Measurements from ENCODE around the gene VANGL1.

Gene VANGL1

GRCh38 chr1:115609021-115609420, 32.7 kb upstream of the VANGL1 start:
- Histone ChIP-seq H2AFZ (ENCODE audit: low read depth, low read length) (no peak overlapping the region), H3K4ac (ENCODE audit: low read depth in 1 of 2, low read length in 2 of 2) (no peak overlapping the region), H3K9ac (ENCODE audit: low read length) (no peak overlapping the region), H3K36me3 (ENCODE audit: control insufficient read depth in 1 of 2, insufficient read depth in 2 of 2, low read depth in 1 of 2, low read length in 2 of 2) (no peaks in the 10 kb centered on the region), H2BK15ac (ENCODE audit: low read depth, poor library complexity, severe bottlenecking) (no peak overlapping the region), H4K91ac (ENCODE audit: low read length) (no peak overlapping the region), H3K4me2 (ENCODE audit: low read length, poor library complexity, severe bottlenecking) (no peak overlapping the region), H2BK12ac (ENCODE audit: low read length in 2 of 2) (no peak overlapping the region), H3K4me1 (ENCODE audit: control insufficient read depth, insufficient read depth, low read depth, low read length) (no peaks in the 10 kb centered on the region), H3K27ac (ENCODE audit: low read length, poor library complexity, severe bottlenecking) (no peak overlapping the region), H3K18ac (ENCODE audit: low read depth in 1 of 2, low read length in 2 of 2) (no peak overlapping the region), H3K4me3 (ENCODE audit: insufficient read depth in 1 of 2, low read depth in 1 of 2, low read length in 2 of 2) (no peak overlapping the region), H3K23ac (ENCODE audit: low read length in 2 of 2) (no peak overlapping the region), H4K8ac (ENCODE audit: low read length) (no peak overlapping the region), H3K14ac (ENCODE audit: low read length in 2 of 2) (no peak overlapping the region), H2BK120ac (ENCODE audit: low read depth, low read length) (no peak overlapping the region), H2BK5ac (ENCODE audit: low read depth, low read length, poor library complexity, severe bottlenecking) (no peak overlapping the region), H3K79me1 (replicated peaks; ENCODE audit: low read length, poor library complexity, severe bottlenecking) (no peaks in the 10 kb centered on the region), H3K9me3 (ENCODE audit: control insufficient read depth, low read length) (peaks cover 8% of the 10 kb centered on the region), H3K27me3 (ENCODE audit: control insufficient read depth in 1 of 2, insufficient read depth in 1 of 2, low read length in 2 of 2) (peaks cover 17 to 22% of the 10 kb centered on the region in 2 experiments), H2AK5ac (ENCODE audit: low read length, severe bottlenecking) (no peak overlapping the region)
- WGBS, result 77% methylated on average over 1 of the region's 1 CpG
- no peak for DNase-seq

GRCh38 chr1:115613767-115614166, 28.0 kb upstream of the VANGL1 start:
- Histone ChIP-seq H4K91ac (ENCODE audit: low read length) (no peak overlapping the region), H3K4ac (ENCODE audit: low read depth in 1 of 2, low read length in 2 of 2) (no peak overlapping the region), H3K27ac (ENCODE audit: low read length, poor library complexity, severe bottlenecking) (no peak overlapping the region), H3K18ac (ENCODE audit: low read depth in 1 of 2, low read length in 2 of 2) (no peak overlapping the region), H3K36me3 (ENCODE audit: control insufficient read depth in 1 of 2, insufficient read depth in 2 of 2, low read depth in 1 of 2, low read length in 2 of 2) (no peaks in the 10 kb centered on the region), H3K4me1 (ENCODE audit: control insufficient read depth, insufficient read depth, low read depth, low read length) (no peaks in the 10 kb centered on the region), H3K23ac (ENCODE audit: low read length in 2 of 2) (no peak overlapping the region), H3K79me1 (replicated peaks; ENCODE audit: low read length, poor library complexity, severe bottlenecking) (no peaks in the 10 kb centered on the region), H2AFZ (ENCODE audit: low read depth, low read length) (no peak overlapping the region), H2BK5ac (ENCODE audit: low read depth, low read length, poor library complexity, severe bottlenecking) (no peak overlapping the region), H4K8ac (ENCODE audit: low read length) (no peak overlapping the region), H2BK120ac (ENCODE audit: low read depth, low read length) (no peak overlapping the region), H3K4me3 (ENCODE audit: insufficient read depth in 1 of 2, low read depth in 1 of 2, low read length in 2 of 2) (no peak overlapping the region), H2AK5ac (ENCODE audit: low read length, severe bottlenecking) (no peak overlapping the region), H2BK12ac (ENCODE audit: low read length in 2 of 2) (no peak overlapping the region), H3K9me3 (ENCODE audit: control insufficient read depth, low read length) (no peaks in the 10 kb centered on the region), H3K9ac (ENCODE audit: low read length) (no peak overlapping the region), H3K14ac (ENCODE audit: low read length in 2 of 2) (no peak overlapping the region), H3K4me2 (ENCODE audit: low read length, poor library complexity, severe bottlenecking) (no peak overlapping the region), H3K27me3 (ENCODE audit: control insufficient read depth in 1 of 2, insufficient read depth in 1 of 2, low read length in 2 of 2) (peaks cover 41 to 51% of the 10 kb centered on the region in 2 experiments), H2BK15ac (ENCODE audit: low read depth, poor library complexity, severe bottlenecking) (no peak overlapping the region)
- DNase-seq, result no peak
- WGBS, result 86% methylated on average over 4 of the region's 4 CpGs

- no peak overlapping the region for H3K23ac ChIP-seq (ENCODE audit: low read length in 2 of 2)
- H3K9ac ChIP-seq (ENCODE audit: low read length), result no peak overlapping the region
- DNase-seq, result no peak
- no peak overlapping the region for H2BK12ac ChIP-seq (ENCODE audit: low read length in 2 of 2)
- H2AK5ac ChIP-seq (ENCODE audit: low read length, severe bottlenecking), result no peak overlapping the region
- H3K79me1 ChIP-seq (replicated peaks; ENCODE audit: low read length, poor library complexity, severe bottlenecking), result no peaks in the 10 kb centered on the region
- no peaks in the 10 kb centered on the region for H3K4me1 ChIP-seq (ENCODE audit: control insufficient read depth, insufficient read depth, low read depth, low read length)
- H3K18ac ChIP-seq (ENCODE audit: low read depth in 1 of 2, low read length in 2 of 2), result no peak overlapping the region
- no peak overlapping the region for H3K4me2 ChIP-seq (ENCODE audit: low read length, poor library complexity, severe bottlenecking)
- no peak overlapping the region for H2BK120ac ChIP-seq (ENCODE audit: low read depth, low read length)
- no peak overlapping the region for H4K8ac ChIP-seq (ENCODE audit: low read length)
- H3K14ac ChIP-seq (ENCODE audit: low read length in 2 of 2), result no peak overlapping the region
- H3K36me3 ChIP-seq (ENCODE audit: control insufficient read depth in 1 of 2, insufficient read depth in 2 of 2, low read depth in 1 of 2, low read length in 2 of 2), result no peaks in the 10 kb centered on the region
- H2BK5ac ChIP-seq (ENCODE audit: low read depth, low read length, poor library complexity, severe bottlenecking), result no peak overlapping the region
- H3K9me3 ChIP-seq (ENCODE audit: control insufficient read depth, low read length), result peaks cover 26% of the 10 kb centered on the region
- H3K4me3 ChIP-seq (ENCODE audit: insufficient read depth in 1 of 2, low read depth in 1 of 2, low read length in 2 of 2), result no peak overlapping the region
- H3K27me3 ChIP-seq (ENCODE audit: control insufficient read depth in 1 of 2, insufficient read depth in 1 of 2, low read length in 2 of 2), result peaks cover 18 to 27% of the 10 kb centered on the region in 2 experiments
- no peak overlapping the region for H4K91ac ChIP-seq (ENCODE audit: low read length)
- H2AFZ ChIP-seq (ENCODE audit: low read depth, low read length), result no peak overlapping the region
- H3K27ac ChIP-seq (ENCODE audit: low read length, poor library complexity, severe bottlenecking), result no peak overlapping the region
- H3K4ac ChIP-seq (ENCODE audit: low read depth in 1 of 2, low read length in 2 of 2), result no peak overlapping the region
- H2BK15ac ChIP-seq (ENCODE audit: low read depth, poor library complexity, severe bottlenecking), result no peak overlapping the region
These were observed 21.3 kb upstream of the VANGL1 start for GRCh38 chr1:115620453-115620852.

GRCh38 chr1:115620950-115621349, 20.8 kb upstream of the VANGL1 start:
- H3K36me3 ChIP-seq (ENCODE audit: control insufficient read depth in 1 of 2, insufficient read depth in 2 of 2, low read depth in 1 of 2, low read length in 2 of 2), result no peaks in the 10 kb centered on the region
- no peak overlapping the region for H2BK12ac ChIP-seq (ENCODE audit: low read length in 2 of 2)
- H3K9ac ChIP-seq (ENCODE audit: low read length), result no peak overlapping the region
- no peak overlapping the region for H3K14ac ChIP-seq (ENCODE audit: low read length in 2 of 2)
- no peak overlapping the region for H4K91ac ChIP-seq (ENCODE audit: low read length)
- peaks cover 26% of the 10 kb centered on the region for H3K9me3 ChIP-seq (ENCODE audit: control insufficient read depth, low read length)
- DNase-seq, result no peak
- H3K27ac ChIP-seq (ENCODE audit: low read length, poor library complexity, severe bottlenecking), result no peak overlapping the region
- H2BK15ac ChIP-seq (ENCODE audit: low read depth, poor library complexity, severe bottlenecking), result no peak overlapping the region
- no peak overlapping the region for H2AFZ ChIP-seq (ENCODE audit: low read depth, low read length)
- H2AK5ac ChIP-seq (ENCODE audit: low read length, severe bottlenecking), result no peak overlapping the region
- H3K18ac ChIP-seq (ENCODE audit: low read depth in 1 of 2, low read length in 2 of 2), result no peak overlapping the region
- H3K23ac ChIP-seq (ENCODE audit: low read length in 2 of 2), result no peak overlapping the region
- no peak overlapping the region for H2BK120ac ChIP-seq (ENCODE audit: low read depth, low read length)
- H4K8ac ChIP-seq (ENCODE audit: low read length), result no peak overlapping the region
- H2BK5ac ChIP-seq (ENCODE audit: low read depth, low read length, poor library complexity, severe bottlenecking), result no peak overlapping the region
- no peaks in the 10 kb centered on the region for H3K79me1 ChIP-seq (replicated peaks; ENCODE audit: low read length, poor library complexity, severe bottlenecking)
- peaks cover 17 to 24% of the 10 kb centered on the region in 2 experiments for H3K27me3 ChIP-seq (ENCODE audit: control insufficient read depth in 1 of 2, insufficient read depth in 1 of 2, low read length in 2 of 2)
- H3K4me3 ChIP-seq (ENCODE audit: insufficient read depth in 1 of 2, low read depth in 1 of 2, low read length in 2 of 2), result no peak overlapping the region
- H3K4ac ChIP-seq (ENCODE audit: low read depth in 1 of 2, low read length in 2 of 2), result no peak overlapping the region
- H3K4me2 ChIP-seq (ENCODE audit: low read length, poor library complexity, severe bottlenecking), result no peak overlapping the region
- H3K4me1 ChIP-seq (ENCODE audit: control insufficient read depth, insufficient read depth, low read depth, low read length), result no peaks in the 10 kb centered on the region

Measured in mesenchymal stem cell (in vitro differentiated cells and primary cell).